Smooth muscle cell (in vitro differentiated cells): Measurements from ENCODE around the gene FAM9C. TPM values are rescaled to one million over a fixed set of nuclear protein-coding genes. Genes with fewer than 3 reads are reported as not detected.

Experiments used
- DNase-seq: peaks from one replicate; lab custom pipeline; 2025; ENCODE audit not compliant: unreplicated experiment; lab: John Stamatoyannopoulos, UW
- H2AFZ ChIP-seq: fragments of 200-600 bp; sonication (generic); 2 replicates; pipeline ENCODE4 v1.6.0; 2016; ENCODE audit warnings: antibody characterized with exemption, low read depth, mild to moderate bottlenecking
- H3F3A ChIP-seq: fragments of 200-600 bp; sonication (generic); 2 replicates; pipeline ENCODE4 v1.6.0; 2017; ENCODE audit warnings: antibody characterized with exemption, low read depth
- H3K27ac ChIP-seq: fragments of 200-600 bp; sonication (generic); 2 replicates; pipeline ENCODE4 v1.5.1; 2016; ENCODE audit warnings: low read depth, mild to moderate bottlenecking
- H3K27me3 ChIP-seq: fragments of 200-600 bp; sonication (generic); 2 replicates; pipeline ENCODE4 v1.6.1; 2016; ENCODE audit warnings: low read depth, mild to moderate bottlenecking
- H3K36me3 ChIP-seq: fragments of 200-600 bp; sonication (generic); 2 replicates; pipeline ENCODE4 v1.5.1; 2016; ENCODE audit warnings: low read depth
- H3K4me1 ChIP-seq: fragments of 200-600 bp; sonication (generic); 2 replicates; pipeline ENCODE4 v1.5.1; 2016; ENCODE audit warnings: low read depth
- H3K4me2 ChIP-seq: fragments of 200-600 bp; sonication (generic); 2 replicates; pipeline ENCODE4 v1.6.0; 2016; ENCODE audit warnings: mild to moderate bottlenecking
- H3K4me3 ChIP-seq: fragments of 200-600 bp; sonication (generic); 2 replicates; pipeline ENCODE4 v1.5.1; 2016; ENCODE audit warnings: mild to moderate bottlenecking
- H3K79me2 ChIP-seq: fragments of 200-600 bp; sonication (generic); 2 replicates; pipeline ENCODE4 v1.6.0; 2016; ENCODE audit warnings: low read depth, mild to moderate bottlenecking
- H3K9ac ChIP-seq: fragments of 200-600 bp; sonication (generic); 2 replicates; pipeline ENCODE4 v1.6.0; 2016; ENCODE audit warnings: low read depth
- H3K9me3 ChIP-seq: fragments of 200-600 bp; sonication (generic); replicated peaks from 2 replicates; pipeline ENCODE4 v1.5.1; 2016; ENCODE audit warnings: low read depth
- H4K20me1 ChIP-seq: fragments of 200-600 bp; sonication (generic); 2 replicates; pipeline ENCODE4 v1.6.0; 2016; ENCODE audit warnings: low read depth
- WGBS: methylation state at CpG from one replicate; pipeline ENCODE4 v1.1.7; 2016; ENCODE audit warnings: low lambda C conversion rate; 5-methylcytosine and 5-hydroxymethylcytosine counted together
- polyA plus RNA-seq: library from polyadenylated mRNA; unstranded; fragments of >200 nt; fragmentation: Nextera tagmentation; extraction: Ambion mirVana; gene quantifications from 2 replicates; pipeline ENCODE4 v1.2.1, GENCODE V29; 2016
- total RNA-seq: library from RNA; depleted of rRNA; stranded (reverse); fragments of >200 nt; gene quantifications from 2 replicates; pipeline ENCODE4 v1.2.3, GENCODE V29; 2014
- TF ChIP-seq, protein P1 (sequence below): fragments of 200-600 bp; sonication (generic); IDR thresholded peaks from 2 replicates; pipeline ENCODE4 v1.5.1; 2017; ENCODE audit warnings: borderline replicate concordance, mild to moderate bottlenecking, antibody characterized with exemption; ENCODE audit not compliant: insufficient read depth, poor library complexity, severe bottlenecking

Gene FAM9C
- total and polyA plus RNA-seq, 2 experiments from 2014 or later, result not detected

- Histone ChIP-seq H3K4me3 (no peak overlapping the region), H4K20me1 (no peaks in the 10 kb centered on the region), H3K27ac (no peak overlapping the region), H2AFZ (no peak overlapping the region), H3K36me3 (no peaks in the 10 kb centered on the region), H3F3A (no peaks in the 10 kb centered on the region), H3K4me2 (no peak overlapping the region), H3K79me2 (no peaks in the 10 kb centered on the region), H3K27me3 (no peaks in the 10 kb centered on the region), H3K9me3 (no peaks in the 10 kb centered on the region), H3K4me1 (no peaks in the 10 kb centered on the region), H3K9ac (no peak overlapping the region)
- 28% methylated on average over 2 of the region's 2 CpGs for WGBS
- TF ChIP-seq, protein P1, sequence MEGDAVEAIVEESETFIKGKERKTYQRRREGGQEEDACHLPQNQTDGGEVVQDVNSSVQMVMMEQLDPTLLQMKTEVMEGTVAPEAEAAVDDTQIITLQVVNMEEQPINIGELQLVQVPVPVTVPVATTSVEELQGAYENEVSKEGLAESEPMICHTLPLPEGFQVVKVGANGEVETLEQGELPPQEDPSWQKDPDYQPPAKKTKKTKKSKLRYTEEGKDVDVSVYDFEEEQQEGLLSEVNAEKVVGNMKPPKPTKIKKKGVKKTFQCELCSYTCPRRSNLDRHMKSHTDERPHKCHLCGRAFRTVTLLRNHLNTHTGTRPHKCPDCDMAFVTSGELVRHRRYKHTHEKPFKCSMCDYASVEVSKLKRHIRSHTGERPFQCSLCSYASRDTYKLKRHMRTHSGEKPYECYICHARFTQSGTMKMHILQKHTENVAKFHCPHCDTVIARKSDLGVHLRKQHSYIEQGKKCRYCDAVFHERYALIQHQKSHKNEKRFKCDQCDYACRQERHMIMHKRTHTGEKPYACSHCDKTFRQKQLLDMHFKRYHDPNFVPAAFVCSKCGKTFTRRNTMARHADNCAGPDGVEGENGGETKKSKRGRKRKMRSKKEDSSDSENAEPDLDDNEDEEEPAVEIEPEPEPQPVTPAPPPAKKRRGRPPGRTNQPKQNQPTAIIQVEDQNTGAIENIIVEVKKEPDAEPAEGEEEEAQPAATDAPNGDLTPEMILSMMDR, result no peak
- no peak for DNase-seq
Observed at GRCh38 chrX:13008189-13008533, 36.3 kb downstream of the FAM9C start.

DNA sequence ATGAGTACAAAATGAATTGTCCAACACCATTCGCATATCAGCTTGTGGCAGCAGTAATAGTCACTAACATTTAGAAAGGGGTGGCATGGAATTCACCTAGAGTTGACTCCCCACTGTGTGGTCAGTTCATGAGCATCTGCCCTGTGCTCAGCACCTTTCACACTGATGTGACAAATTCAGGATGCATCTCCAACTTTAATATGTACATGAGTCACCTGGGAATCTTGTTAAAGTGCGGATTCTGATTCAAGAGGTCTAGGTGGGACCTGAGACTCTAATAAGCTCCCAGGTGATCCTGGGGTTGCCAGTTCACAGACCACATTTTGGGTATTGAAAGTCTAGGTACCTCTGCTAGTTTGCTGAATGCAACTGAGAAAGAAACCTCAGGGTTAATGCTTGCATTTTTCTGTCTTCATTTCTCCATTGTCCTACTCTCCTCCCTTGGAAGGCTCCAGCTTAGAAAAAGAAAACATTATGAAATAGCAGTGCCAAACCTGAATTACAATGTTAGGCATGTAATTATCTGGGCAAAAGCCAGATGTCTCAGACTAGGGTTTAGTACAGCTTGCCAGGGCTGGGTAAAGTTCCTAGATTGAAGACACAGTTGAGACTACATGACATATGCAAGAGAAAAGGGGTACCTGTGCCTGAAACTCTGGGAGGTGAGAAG lies 36.8 kb downstream of the FAM9C start:
- no peaks in the 10 kb centered on the region for H3K9me3 ChIP-seq
- H3K27ac ChIP-seq, result no peak overlapping the region
- H4K20me1 ChIP-seq, result no peaks in the 10 kb centered on the region
- WGBS, result 91% methylated on average over 2 of the region's 2 CpGs
- no peaks in the 10 kb centered on the region for H3F3A ChIP-seq
- DNase-seq, result no peak
- H2AFZ ChIP-seq, result no peak overlapping the region
- TF ChIP-seq, protein P1, result no peak
- H3K27me3 ChIP-seq, result no peaks in the 10 kb centered on the region
- H3K36me3 ChIP-seq, result no peaks in the 10 kb centered on the region
- no peak overlapping the region for H3K4me2 ChIP-seq
- H3K4me1 ChIP-seq, result no peaks in the 10 kb centered on the region
- no peaks in the 10 kb centered on the region for H3K79me2 ChIP-seq
- H3K9ac ChIP-seq, result no peak overlapping the region
- H3K4me3 ChIP-seq, result no peak overlapping the region

GRCh38 chrX:13005661-13006473 lies 38.6 kb downstream of the FAM9C start:
- H3K27me3 ChIP-seq, result no peaks in the 10 kb centered on the region

More at GRCh38 chrX:13005661-13006473, 38.6 kb downstream of the FAM9C start:
- Histone ChIP-seq H3K4me1 (no peaks in the 10 kb centered on the region), H3K79me2 (no peaks in the 10 kb centered on the region), H4K20me1 (no peaks in the 10 kb centered on the region), H2AFZ (no peak overlapping the region), H3K9me3 (no peaks in the 10 kb centered on the region), H3K36me3 (no peaks in the 10 kb centered on the region), H3K4me3 (no peak overlapping the region), H3F3A (no peaks in the 10 kb centered on the region), H3K9ac (no peak overlapping the region), H3K27ac (no peak overlapping the region), H3K4me2 (no peak overlapping the region)
- WGBS, result 80% methylated on average over 9 of the region's 9 CpGs
- no peak for DNase-seq
- TF ChIP-seq, protein P1, result no peak
